HCT116 (cell line): ENCODE results near the gene KCMF1. TPM values are rescaled to one million over a fixed set of nuclear protein-coding genes. Genes with fewer than 3 reads are reported as not detected.

ENCODE experiments used
- ATAC-seq: fragments of 200-7000 bp; cut with Tn5 transposase; 2 replicates; pipeline ENCODE4 v1.9.1; 2020; ENCODE audit warnings: mild to moderate bottlenecking, moderate library complexity
- BruUV-seq: library from RNA; stranded (reverse); fragments of 400-500 nt; replicated peaks from 2 replicates; lab custom pipeline; 2021; lab: Mats Ljungman, UMichigan
- CTCF ChIA-PET: fragments of 300-600 bp; sonication (Branson Sonifier 250); formaldehyde crosslinking; loops from one replicate; lab custom pipeline; 2021; ENCODE audit warnings: antibody characterized with exemption; lab: Charles Lee
- POLR2A ChIA-PET: fragments of 300-600, 350-600 bp; sonication (Branson Sonifier 250); formaldehyde crosslinking; loops from one replicate; lab custom pipeline; 2021; ENCODE audit warnings: antibody characterized with exemption; lab: Charles Lee
- RAD21 ChIA-PET, 2 experiments: fragments of 300-600 bp; sonication (Branson Sonifier 250); formaldehyde crosslinking; loops; one replicate each; lab custom pipeline; 2023; ENCODE audit warnings: low total read pairs in 2 of 2; ENCODE audit not compliant: uncharacterized antibody in 2 of 2, unreplicated experiment in 2 of 2, low non-redundant PET in 1 of 2; lab: Charles Lee
- DNase-seq: peaks from one replicate; pipeline ENCODE4 v3.0.0-alpha.2; 2010; ENCODE audit warnings: low read depth, low spot score
- H2AFZ ChIP-seq: fragments of 200-600 bp; shearing (Covaris generic), sonication (generic); 2 replicates; pipeline ENCODE4 v1.6.1; 2017; ENCODE audit warnings: low read depth, mixed run types, mixed read lengths, antibody characterized with exemption, low read length; ENCODE audit not compliant: poor library complexity, severe bottlenecking
- H3K27ac ChIP-seq: 2 replicates; pipeline ENCODE4 v1.5.1; 2012; ENCODE audit warnings: low read depth, low read length
- H3K27me3 ChIP-seq: fragments of 200-600 bp; sonication (generic); 2 replicates; pipeline ENCODE4 v1.6.1; 2016; ENCODE audit warnings: mixed run types, low read length, mixed read lengths; ENCODE audit not compliant: insufficient read depth
- H3K36me3 ChIP-seq, 2 experiments: fragments of 200-500 bp in 1 of 2; fragments of 200-600 bp in 1 of 2; sonication (Bioruptor generic) in 1 of 2; sonication (generic) in 1 of 2; 2 replicates each; pipeline versions ENCODE4 v1.5.1 to v1.6.1; 2014 to 2016; ENCODE audit warnings: low read length in 2 of 2, inconsistent platforms in 1 of 2, mixed read lengths in 1 of 2, mixed run types in 1 of 2; ENCODE audit not compliant: insufficient read depth in 2 of 2, control insufficient read depth in 1 of 2
- H3K4me1 ChIP-seq, 2 experiments: fragments of 200-600 bp in 1 of 2; sonication (generic) in 1 of 2; 2 replicates each; pipeline versions ENCODE4 v1.5.1 to v1.6.1; 2012 to 2017; ENCODE audit warnings: low read length in 2 of 2, inconsistent platforms in 1 of 2, mild to moderate bottlenecking in 1 of 2, mixed read lengths in 1 of 2, mixed run types in 1 of 2, moderate library complexity in 1 of 2; ENCODE audit not compliant: insufficient read depth in 2 of 2, control insufficient read depth in 1 of 2
- H3K4me2 ChIP-seq: fragments of 200-600 bp; sonication (generic); 2 replicates; pipeline ENCODE4 v1.6.1; 2017; ENCODE audit warnings: mixed run types, low read length, mixed read lengths
- H3K4me3 ChIP-seq, 2 experiments: fragments of 200-600 bp in 1 of 2; sonication (generic) in 1 of 2; replicated peaks in 1 of 2; 2 replicates each; pipeline ENCODE4 v1.5.1; 2011 to 2016; ENCODE audit warnings: low read length in 2 of 2, control low read depth in 1 of 2, low read depth in 1 of 2, mild to moderate bottlenecking in 1 of 2, mixed read lengths in 1 of 2, mixed run types in 1 of 2
- H3K79me2 ChIP-seq: fragments of 200-600 bp; sonication (generic); 2 replicates; pipeline ENCODE4 v1.6.1; 2017; ENCODE audit warnings: mild to moderate bottlenecking, mixed run types, low read length, moderate library complexity, mixed read lengths; ENCODE audit not compliant: insufficient read depth
- H3K9ac ChIP-seq: fragments of 200-600 bp; sonication (generic); 2 replicates; pipeline ENCODE4 v1.6.1; 2016; ENCODE audit warnings: low read length, mixed read lengths
- H3K9me2 ChIP-seq: fragments of 200-600 bp; sonication (generic), shearing (Covaris generic); 2 replicates; pipeline ENCODE4 v1.6.1; 2017; ENCODE audit warnings: mixed run types, mild to moderate bottlenecking, moderate library complexity; ENCODE audit not compliant: insufficient read depth
- H3K9me3 ChIP-seq, 2 experiments: fragments of 200-500 bp in 1 of 2; fragments of 200-600 bp in 1 of 2; sonication (Bioruptor generic) in 1 of 2; sonication (generic) in 1 of 2; 2 replicates each; pipeline ENCODE4 v1.6.1; 2014 to 2017; ENCODE audit warnings: low read length in 2 of 2, mixed read lengths in 2 of 2, inconsistent platforms in 1 of 2, low read depth in 1 of 2, mild to moderate bottlenecking in 1 of 2, mixed run types in 1 of 2, moderate library complexity in 1 of 2; ENCODE audit not compliant: control insufficient read depth in 1 of 2, insufficient read depth in 1 of 2
- H4K20me1 ChIP-seq: fragments of 200-600 bp; sonication (generic), shearing (Covaris generic); 2 replicates; pipeline ENCODE4 v1.6.1; 2017; ENCODE audit warnings: mixed run types, mild to moderate bottlenecking, moderate library complexity; ENCODE audit not compliant: insufficient read depth
- CBX3 ChIP-seq: IDR thresholded peaks from 2 replicates; pipeline ENCODE4 v1.6.1; 2012; ENCODE audit warnings: low read depth
- CEBPB ChIP-seq: IDR thresholded peaks from 2 replicates; pipeline ENCODE4 v1.6.1; 2012; ENCODE audit warnings: low read depth
- ELF1 ChIP-seq: IDR thresholded peaks from 2 replicates; pipeline ENCODE4 v1.6.1; 2012; ENCODE audit warnings: low read depth, borderline replicate concordance
- EZH2 ChIP-seq: fragments of 200-600 bp; sonication (generic); IDR thresholded peaks from 2 replicates; pipeline ENCODE4 v1.6.1; 2017; ENCODE audit warnings: antibody characterized with exemption, mixed run types
- EZH2phosphoT487 ChIP-seq: fragments of 200-600 bp; IDR thresholded peaks from 2 replicates; pipeline ENCODE4 v1.6.1; 2018; ENCODE audit warnings: antibody characterized with exemption, borderline replicate concordance
- FOSL1 ChIP-seq: IDR thresholded peaks from 2 replicates; pipeline ENCODE4 v1.6.1; 2012; ENCODE audit warnings: low read depth
- POLR2A ChIP-seq: IDR thresholded peaks from 2 replicates; pipeline ENCODE4 v1.7.0; 2011; ENCODE audit warnings: borderline replicate concordance; ENCODE audit not compliant: insufficient read depth, insufficient read length; ENCODE audit errors: extremely low read depth
- SP1 ChIP-seq: IDR thresholded peaks from 2 replicates; pipeline ENCODE4 v1.6.1; 2012; ENCODE audit warnings: low read depth
- SRF ChIP-seq: IDR thresholded peaks from 2 replicates; pipeline ENCODE4 v1.6.1; 2012; ENCODE audit warnings: low read depth
- TCF7L2 ChIP-seq: IDR thresholded peaks from 2 replicates; pipeline ENCODE4 v1.7.0; 2011; ENCODE audit warnings: borderline replicate concordance, inconsistent platforms; ENCODE audit not compliant: insufficient read depth, insufficient read length; ENCODE audit errors: extremely low read depth
- ZFX ChIP-seq: fragments of 450-650 bp; IDR thresholded peaks from 2 replicates; pipeline ENCODE4 v1.6.1; 2017
- intact Hi-C: fragments of 100-400 bp; cut with micrococcal nuclease; formaldehyde crosslinking; loops from 2 replicates; pipeline ENCODE4 v1.10.0; 2022
- total RNA-seq: library from RNA; stranded (reverse); gene quantifications from one replicate; pipeline ENCODE4 v1.2.1, GENCODE V29; 2021; ENCODE audit not compliant: unreplicated experiment
- TF ChIP-seq, protein P1 (sequence below): IDR thresholded peaks from 2 replicates; pipeline ENCODE4 v1.6.1; 2011; ENCODE audit warnings: mild to moderate bottlenecking, low read length, moderate library complexity; ENCODE audit not compliant: insufficient replicate concordance; ENCODE audit errors: extremely low read depth
- TF ChIP-seq, protein P2 (sequence below): IDR thresholded peaks from 2 replicates; pipeline ENCODE4 v1.6.1; 2012

The KCMF1 gene
- total RNA-seq, 1 experiment from 2014 or later, result 119 TPM

DNA sequence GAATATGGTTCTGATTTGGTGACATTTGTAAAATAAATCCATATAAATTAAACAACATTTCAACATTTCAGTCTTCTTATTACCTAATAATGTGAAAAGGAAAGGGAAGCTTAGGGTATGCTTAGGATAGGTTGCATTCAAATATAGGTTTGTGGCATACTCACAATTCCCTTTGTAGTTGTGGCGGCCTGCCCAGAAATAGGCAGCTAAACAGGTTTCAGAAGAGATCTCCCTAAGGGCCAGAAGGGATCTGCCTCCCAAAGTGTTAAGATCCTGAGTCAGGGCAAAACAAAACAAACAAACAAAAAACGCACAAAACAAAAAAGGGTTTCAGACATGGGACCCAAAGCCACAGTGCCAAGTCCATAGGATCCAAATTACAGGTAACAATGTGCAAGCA, 120.9 kb downstream of the KCMF1 start:
- H3K4me3 ChIP-seq, result no peak overlapping the region
- no peaks in the 10 kb centered on the region for H3K9me2 ChIP-seq
- POLR2A ChIA-PET, result no interaction called here
- no peaks in the 10 kb centered on the region for H3K36me3 ChIP-seq
- H4K20me1 ChIP-seq, result no peaks in the 10 kb centered on the region
- H2AFZ ChIP-seq, result no peak overlapping the region
- DNase-seq, result no peak
- BruUV-seq, result no TSS peak
- H3K9ac ChIP-seq, result no peak overlapping the region
- no peak for ATAC-seq
- no peak overlapping the region for H3K4me2 ChIP-seq
- no peaks in the 10 kb centered on the region for H3K79me2 ChIP-seq
- TF ChIP-seq CEBPB, result no peak
- TF ChIP-seq ELF1, result no peak
- no peak for TF ChIP-seq TCF7L2
- TF ChIP-seq FOSL1, result no peak
- no peak for TF ChIP-seq ZFX
- TF ChIP-seq, protein P1, sequence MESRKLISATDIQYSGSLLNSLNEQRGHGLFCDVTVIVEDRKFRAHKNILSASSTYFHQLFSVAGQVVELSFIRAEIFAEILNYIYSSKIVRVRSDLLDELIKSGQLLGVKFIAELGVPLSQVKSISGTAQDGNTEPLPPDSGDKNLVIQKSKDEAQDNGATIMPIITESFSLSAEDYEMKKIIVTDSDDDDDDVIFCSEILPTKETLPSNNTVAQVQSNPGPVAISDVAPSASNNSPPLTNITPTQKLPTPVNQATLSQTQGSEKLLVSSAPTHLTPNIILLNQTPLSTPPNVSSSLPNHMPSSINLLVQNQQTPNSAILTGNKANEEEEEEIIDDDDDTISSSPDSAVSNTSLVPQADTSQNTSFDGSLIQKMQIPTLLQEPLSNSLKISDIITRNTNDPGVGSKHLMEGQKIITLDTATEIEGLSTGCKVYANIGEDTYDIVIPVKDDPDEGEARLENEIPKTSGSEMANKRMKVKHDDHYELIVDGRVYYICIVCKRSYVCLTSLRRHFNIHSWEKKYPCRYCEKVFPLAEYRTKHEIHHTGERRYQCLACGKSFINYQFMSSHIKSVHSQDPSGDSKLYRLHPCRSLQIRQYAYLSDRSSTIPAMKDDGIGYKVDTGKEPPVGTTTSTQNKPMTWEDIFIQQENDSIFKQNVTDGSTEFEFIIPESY, result no peak
- no peak for TF ChIP-seq EZH2phosphoT487
- no peak for TF ChIP-seq POLR2A
- TF ChIP-seq EZH2, result no peak
- TF ChIP-seq, protein P2, sequence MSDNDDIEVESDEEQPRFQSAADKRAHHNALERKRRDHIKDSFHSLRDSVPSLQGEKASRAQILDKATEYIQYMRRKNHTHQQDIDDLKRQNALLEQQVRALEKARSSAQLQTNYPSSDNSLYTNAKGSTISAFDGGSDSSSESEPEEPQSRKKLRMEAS, result no peak
- TF ChIP-seq SP1, result no peak
- no peak for TF ChIP-seq CBX3
- TF ChIP-seq SRF, result no peak
- TF ChIP-seq, all 23 proteins: peak for 0
- ChIA-PET RAD21 (no interaction called here), CTCF (no interaction called here)
- Histone ChIP-seq H3K27ac (no peak overlapping the region), H3K4me1 (no peaks in the 10 kb centered on the region), H3K27me3 (no peaks in the 10 kb centered on the region), H3K9me3 (no peaks in the 10 kb centered on the region)
- intact Hi-C loops, result no loop called here
